Type B pancreatic cell (in vitro differentiated cells): Measurements from ENCODE around the gene NF2. TPM values are rescaled to one million over a fixed set of nuclear protein-coding genes. Genes with fewer than 3 reads are reported as not detected.

Experiments
- DNase-seq: peaks from one replicate; pipeline ENCODE4 v3.0.0; 2021; ENCODE audit warnings: mixed read lengths; ENCODE audit not compliant: unreplicated experiment; ENCODE audit errors: extremely low spot score
- H3K27ac Mint-ChIP-seq: 2 replicates; pipeline ENCODE4 v1.8.0; 2021; ENCODE audit warnings: mild to moderate bottlenecking, mixed read lengths
- H3K27me3 Mint-ChIP-seq: 2 replicates; pipeline ENCODE4 v1.8.0; 2021; ENCODE audit warnings: mixed read lengths
- H3K36me3 Mint-ChIP-seq: 2 replicates; pipeline ENCODE4 v1.8.0; 2021; ENCODE audit warnings: mixed read lengths
- H3K4me1 Mint-ChIP-seq: one replicate; pipeline ENCODE4 v1.8.0; 2021; ENCODE audit warnings: mixed read lengths; ENCODE audit not compliant: unreplicated experiment
- H3K4me3 Mint-ChIP-seq: 2 replicates; pipeline ENCODE4 v1.8.0; 2021; ENCODE audit warnings: mild to moderate bottlenecking, mixed read lengths
- H3K9me3 Mint-ChIP-seq: 2 replicates; pipeline ENCODE4 v1.8.0; 2021; ENCODE audit warnings: mixed read lengths
- total RNA-seq: library from RNA; stranded (reverse); gene quantifications from 2 replicates; pipeline ENCODE4 v1.2.1, GENCODE V29; 2021; ENCODE audit warnings: low replicate concordance
- TF ChIP-seq, protein P1 (sequence below): fragments of 200-600 bp; sonication (generic); conservative IDR thresholded peaks from 2 replicates; pipeline ENCODE4 v1.5.0; 2021; ENCODE audit warnings: antibody characterized with exemption, mild to moderate bottlenecking

The NF2 gene
- total RNA-seq, 1 donor from 2014 or later = 45.6 TPM

DNA sequence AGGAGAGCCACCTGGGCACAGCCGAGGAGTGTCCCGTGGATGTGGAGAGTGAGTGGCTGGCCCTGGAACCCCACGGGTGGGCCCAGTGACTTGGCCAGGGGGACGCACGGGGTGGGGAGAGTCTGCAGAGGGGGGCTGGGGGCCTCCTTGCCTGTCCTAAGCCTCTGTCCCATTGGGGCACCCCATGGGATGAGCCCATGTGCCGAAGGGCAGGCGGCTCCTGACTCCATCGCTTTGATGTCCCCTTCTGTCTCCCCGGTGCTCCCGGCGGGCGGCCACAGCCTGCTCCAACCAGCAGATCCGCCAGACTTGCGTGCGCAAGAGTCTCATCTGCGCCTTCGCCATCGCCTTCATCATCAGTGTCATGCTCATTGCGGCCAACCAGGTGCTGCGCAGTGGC is 125.7 kb downstream of the NF2 start:
- no peak overlapping the region for H3K27ac Mint-ChIP-seq
- TF ChIP-seq, protein P1, sequence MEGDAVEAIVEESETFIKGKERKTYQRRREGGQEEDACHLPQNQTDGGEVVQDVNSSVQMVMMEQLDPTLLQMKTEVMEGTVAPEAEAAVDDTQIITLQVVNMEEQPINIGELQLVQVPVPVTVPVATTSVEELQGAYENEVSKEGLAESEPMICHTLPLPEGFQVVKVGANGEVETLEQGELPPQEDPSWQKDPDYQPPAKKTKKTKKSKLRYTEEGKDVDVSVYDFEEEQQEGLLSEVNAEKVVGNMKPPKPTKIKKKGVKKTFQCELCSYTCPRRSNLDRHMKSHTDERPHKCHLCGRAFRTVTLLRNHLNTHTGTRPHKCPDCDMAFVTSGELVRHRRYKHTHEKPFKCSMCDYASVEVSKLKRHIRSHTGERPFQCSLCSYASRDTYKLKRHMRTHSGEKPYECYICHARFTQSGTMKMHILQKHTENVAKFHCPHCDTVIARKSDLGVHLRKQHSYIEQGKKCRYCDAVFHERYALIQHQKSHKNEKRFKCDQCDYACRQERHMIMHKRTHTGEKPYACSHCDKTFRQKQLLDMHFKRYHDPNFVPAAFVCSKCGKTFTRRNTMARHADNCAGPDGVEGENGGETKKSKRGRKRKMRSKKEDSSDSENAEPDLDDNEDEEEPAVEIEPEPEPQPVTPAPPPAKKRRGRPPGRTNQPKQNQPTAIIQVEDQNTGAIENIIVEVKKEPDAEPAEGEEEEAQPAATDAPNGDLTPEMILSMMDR = no peak

DNA sequence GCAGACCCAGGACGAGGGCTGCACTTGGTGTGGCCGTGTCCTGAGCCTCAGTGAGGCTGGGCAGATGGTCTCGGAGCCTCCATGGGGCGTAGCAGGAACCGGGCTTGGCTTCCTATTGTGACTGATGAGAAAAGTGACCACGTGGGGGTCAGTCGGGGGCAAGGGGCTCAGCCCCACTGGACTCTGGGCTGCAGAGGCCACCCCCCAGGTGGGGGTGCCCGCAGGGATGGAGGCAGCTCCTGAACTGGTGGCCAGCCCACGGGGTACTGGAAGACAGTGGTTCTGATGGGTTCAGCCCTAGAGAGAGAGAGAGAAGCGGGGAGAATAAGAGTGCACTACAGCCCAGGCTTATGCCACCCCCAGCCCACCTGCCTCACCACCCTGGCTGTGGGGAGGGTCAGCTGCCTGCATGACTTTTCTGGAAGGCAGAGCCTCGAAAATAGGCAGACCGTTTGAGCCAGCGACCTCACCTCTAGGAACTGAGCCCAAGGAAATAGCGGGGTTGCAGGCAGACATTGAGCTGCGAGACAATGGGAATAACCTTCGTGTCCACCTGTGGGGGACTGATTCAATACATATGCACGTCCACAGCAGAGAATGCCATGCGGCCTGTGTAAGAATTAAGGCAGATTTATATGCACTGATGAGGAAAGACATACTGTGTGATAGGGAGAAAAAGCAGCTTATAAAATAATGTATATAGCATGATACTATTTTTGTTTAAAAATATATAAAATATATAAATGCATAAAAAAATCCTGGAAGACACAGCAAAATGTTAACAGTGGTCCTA is 127.8 kb downstream of the NF2 start:
- H3K27ac Mint-ChIP-seq = no peak overlapping the region
- peaks cover 3% of the 10 kb centered on the region for H3K27me3 Mint-ChIP-seq
- no peaks in the 10 kb centered on the region for H3K9me3 Mint-ChIP-seq
- H3K36me3 Mint-ChIP-seq = no peaks in the 10 kb centered on the region
- TF ChIP-seq, protein P1 = no peak
- H3K4me1 Mint-ChIP-seq = peaks cover 4% of the 10 kb centered on the region
- no peak for DNase-seq
- H3K4me3 Mint-ChIP-seq = no peak overlapping the region

More for the DNA sequence above, 125.7 kb downstream of the NF2 start:
- H3K36me3 Mint-ChIP-seq = no peaks in the 10 kb centered on the region
- H3K4me1 Mint-ChIP-seq = peaks cover 4% of the 10 kb centered on the region
- peaks cover 13% of the 10 kb centered on the region for H3K27me3 Mint-ChIP-seq
- H3K4me3 Mint-ChIP-seq = no peak overlapping the region
- H3K9me3 Mint-ChIP-seq = no peaks in the 10 kb centered on the region
- no peak for DNase-seq

DNA sequence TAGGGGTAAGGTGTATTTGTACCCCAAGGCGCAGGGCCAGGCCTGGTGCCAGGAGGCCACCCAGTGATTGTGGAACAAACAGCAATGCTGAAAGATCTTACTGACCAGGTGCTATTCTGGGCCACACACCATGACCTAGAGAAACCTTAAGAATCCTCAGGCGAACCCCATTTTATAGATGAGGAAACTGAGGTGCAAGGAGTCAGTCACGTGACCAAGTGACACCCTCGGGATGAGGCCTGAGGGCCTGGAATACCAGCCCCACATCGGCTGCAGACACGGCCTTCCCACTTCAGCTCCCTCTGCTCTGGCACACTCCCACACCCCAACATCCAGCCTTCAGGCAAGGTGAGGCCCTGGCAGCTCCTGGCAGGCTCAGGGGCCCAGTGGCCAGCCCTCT is 129.4 kb downstream of the NF2 start:
- no peaks in the 10 kb centered on the region for H3K36me3 Mint-ChIP-seq
- no peaks in the 10 kb centered on the region for H3K27me3 Mint-ChIP-seq
- no peaks in the 10 kb centered on the region for H3K9me3 Mint-ChIP-seq
- peaks cover 4% of the 10 kb centered on the region for H3K4me1 Mint-ChIP-seq
- no peak overlapping the region for H3K27ac Mint-ChIP-seq
- no peak for DNase-seq
- TF ChIP-seq, protein P1 = no peak
- no peak overlapping the region for H3K4me3 Mint-ChIP-seq

DNA sequence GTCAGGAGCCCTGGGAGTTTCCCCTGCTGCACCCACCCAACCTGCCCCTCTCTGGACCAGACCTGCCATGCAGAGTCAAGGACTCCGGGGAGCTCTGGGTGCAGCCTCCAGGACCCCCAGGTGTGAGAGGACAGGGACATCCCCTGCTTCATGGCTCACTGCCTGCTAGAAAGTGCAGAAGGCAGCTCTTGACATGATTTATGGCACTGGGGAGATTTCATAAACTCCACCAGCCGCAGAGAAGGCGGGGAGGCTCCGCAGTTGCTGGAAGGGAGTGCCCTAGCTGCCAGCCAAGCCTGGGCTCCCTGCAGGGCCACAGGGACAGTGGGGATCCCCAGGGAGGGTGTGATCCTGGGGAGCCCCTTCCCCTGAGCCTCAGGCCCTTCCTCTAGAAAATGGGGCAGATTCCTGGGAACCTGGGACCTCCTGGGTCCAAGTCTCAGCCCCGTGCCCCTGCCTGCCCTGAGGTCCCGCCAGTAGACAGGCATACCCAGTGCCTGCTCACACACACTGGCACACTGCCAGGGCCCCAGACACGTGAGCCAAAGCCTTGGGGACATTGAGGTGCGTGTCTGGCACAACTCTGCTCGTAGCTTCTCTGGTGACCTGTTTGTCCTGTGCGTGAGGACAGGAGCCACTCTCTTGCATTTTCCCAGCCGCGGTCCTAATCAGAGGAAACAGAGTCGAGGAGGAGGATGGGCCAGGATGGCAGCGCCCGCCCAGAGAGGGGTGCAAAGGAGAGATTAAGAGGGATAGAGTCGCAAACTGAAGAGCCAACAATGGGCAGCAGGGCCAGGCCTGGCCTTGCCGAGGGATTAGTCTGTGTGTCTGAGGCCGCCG is 130.1 kb downstream of the NF2 start:
- Mint-ChIP-seq H3K9me3 (no peaks in the 10 kb centered on the region), H3K27me3 (no peaks in the 10 kb centered on the region), H3K27ac (no peak overlapping the region), H3K4me3 (no peak overlapping the region), H3K4me1 (peaks cover 4% of the 10 kb centered on the region), H3K36me3 (no peaks in the 10 kb centered on the region)
- no peak for DNase-seq
- TF ChIP-seq, protein P1 = no peak

DNA sequence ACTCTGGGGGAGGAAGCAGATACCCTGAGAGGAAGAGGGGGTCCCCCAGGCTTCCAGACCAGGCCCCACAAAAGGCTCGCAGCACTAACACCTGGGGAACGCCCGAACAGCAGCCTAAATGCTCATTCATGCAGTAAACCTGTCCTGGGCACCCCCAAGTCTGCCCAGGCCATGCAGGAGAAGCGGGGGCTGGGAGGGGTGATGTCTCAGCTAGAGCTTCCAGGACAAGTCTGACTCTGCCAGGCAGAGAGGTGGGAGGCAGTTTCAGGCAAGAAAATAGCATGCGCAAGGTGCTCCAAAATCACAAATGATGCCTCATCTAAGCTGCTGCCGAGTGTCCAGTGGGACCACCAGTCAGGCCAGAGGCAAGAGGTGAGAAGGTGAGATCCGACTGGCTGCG is 131.0 kb downstream of the NF2 start:
- no peak overlapping the region for H3K27ac Mint-ChIP-seq
- no peak overlapping the region for H3K4me3 Mint-ChIP-seq
- no peaks in the 10 kb centered on the region for H3K36me3 Mint-ChIP-seq
- no peak for DNase-seq
- peaks cover 4% of the 10 kb centered on the region for H3K4me1 Mint-ChIP-seq
- no peaks in the 10 kb centered on the region for H3K27me3 Mint-ChIP-seq
- H3K9me3 Mint-ChIP-seq = no peaks in the 10 kb centered on the region
- TF ChIP-seq, protein P1 = no peak
